CD4-positive, alpha-beta T cell treated with Interleukin-15 for 1 hour (primary cell): ENCODE measurements around the gene ITPR2.
"Not testable (repeated sequence)": the region's sequence is repeated elsewhere in the genome, so short reads cannot be mapped to it uniquely, and the experiment has no call there.

Experiments
- DNase-seq: peaks from one replicate; pipeline ENCODE4 v3.0.0-alpha.2; 2020

The ITPR2 gene

GRCh38 chr12:26786491-26786864, 46.5 kb downstream of the ITPR2 start:
- no peak for DNase-seq

- DNase-seq, result not testable (repeated sequence)
These were observed 49.1 kb downstream of the ITPR2 start for GRCh38 chr12:26783816-26784379.

- no peak for DNase-seq
These were observed 49.9 kb downstream of the ITPR2 start for GRCh38 chr12:26783131-26783526.

- no peak for DNase-seq
These were observed 50.4 kb downstream of the ITPR2 start for GRCh38 chr12:26782372-26783130.

- DNase-seq, result not testable (repeated sequence)
These were observed 52.3 kb downstream of the ITPR2 start for GRCh38 chr12:26780656-26781055.

GRCh38 chr12:26778173-26778775, 54.7 kb downstream of the ITPR2 start:
- DNase-seq, result not testable (repeated sequence)

GRCh38 chr12:26777236-26777635, 55.8 kb downstream of the ITPR2 start:
- DNase-seq, result no peak

GRCh38 chr12:26775991-26776390, 57.0 kb downstream of the ITPR2 start:
- not testable (repeated sequence) for DNase-seq

- no peak for DNase-seq
These were observed 59.5 kb downstream of the ITPR2 start for GRCh38 chr12:26773313-26774104.

- DNase-seq, result no peak
These were observed 61.1 kb downstream of the ITPR2 start for GRCh38 chr12:26771861-26772260.

- DNase-seq, result no peak
These were observed 62.5 kb downstream of the ITPR2 start for GRCh38 chr12:26770239-26771070.

- DNase-seq, result no peak
These were observed 63.4 kb downstream of the ITPR2 start for GRCh38 chr12:26769611-26770010.

GRCh38 chr12:26768611-26769603, 64.1 kb downstream of the ITPR2 start:
- DNase-seq, result no peak

- DNase-seq, result no peak
These were observed 65.1 kb downstream of the ITPR2 start for GRCh38 chr12:26767865-26768264.

- no peak for DNase-seq
These were observed 65.9 kb downstream of the ITPR2 start for GRCh38 chr12:26767116-26767515.

- DNase-seq, result no peak
These were observed 70.8 kb downstream of the ITPR2 start for GRCh38 chr12:26762186-26762585.

- DNase-seq, result no peak
These were observed 71.2 kb downstream of the ITPR2 start for GRCh38 chr12:26761775-26762174.

- DNase-seq, result no peak
These were observed 72.2 kb downstream of the ITPR2 start for GRCh38 chr12:26760657-26761293.

- DNase-seq, result not testable (repeated sequence)
These were observed 77.6 kb downstream of the ITPR2 start for GRCh38 chr12:26755362-26755761.

- DNase-seq, result no peak
These were observed 78.8 kb downstream of the ITPR2 start for GRCh38 chr12:26754148-26754547.

- DNase-seq, result no peak
These were observed 81.8 kb downstream of the ITPR2 start for GRCh38 chr12:26751179-26751578.
